Measurements from ENCODE around the gene PVALEF.

GRCh38 chr17:81135505-81136278 is 29.6 kb upstream of the PVALEF start:
- TF ChIP-seq CTCF (IDR thresholded peaks at IDR 0.05; ENCODE audit: low read length) (no peak), EZH2phosphoT487 (IDR thresholded peaks at IDR 0.05; ENCODE audit: low read length) (no peak)

Data from MM.1S (cell line).